HAP-1 (cell line): ENCODE measurements around the gene ZNF737.
"Not testable (repeated sequence)": the region's sequence is repeated elsewhere in the genome, so short reads cannot be mapped to it uniquely, and the experiment has no call there.

ENCODE experiments used
- DNase-seq, 2 experiments: peaks; one replicate each; pipeline ENCODE4 v3.0.0-alpha.2; 2016 to 2020; ENCODE audit warnings: low spot score in 2 of 2
- H3K27me3 ChIP-seq: fragments of 250-450 bp; sonication (Bioruptor Pico); 2 replicates; pipeline ENCODE4 v1.5.1; 2020; ENCODE audit warnings: low read depth, mild to moderate bottlenecking, moderate library complexity
- H3K36me3 ChIP-seq: fragments of 250-450 bp; sonication (Bioruptor Pico); replicated peaks from 2 replicates; pipeline ENCODE4 v1.5.1; 2020; ENCODE audit warnings: mild to moderate bottlenecking
- H3K4me1 ChIP-seq: fragments of 250-450 bp; sonication (Bioruptor Pico); 2 replicates; pipeline ENCODE4 v1.5.1; 2020; ENCODE audit warnings: mild to moderate bottlenecking
- H3K4me3 ChIP-seq: fragments of 250-450 bp; sonication (Bioruptor Pico); 2 replicates; pipeline ENCODE4 v1.5.1; 2020; ENCODE audit warnings: mild to moderate bottlenecking, moderate library complexity
- H3K9me3 ChIP-seq: fragments of 250-450 bp; sonication (Bioruptor Pico); 2 replicates; pipeline ENCODE4 v1.5.1; 2020; ENCODE audit warnings: mild to moderate bottlenecking, moderate library complexity
- in situ Hi-C: fragments of 300-500 bp; cut with MboI; formaldehyde crosslinking; loops from 3 replicates; pipeline ENCODE4 v1.14.3; 2020; ENCODE audit warnings: low sequenced_read_pairs, inconsistent platforms, mixed read lengths

Gene ZNF737

DNA sequence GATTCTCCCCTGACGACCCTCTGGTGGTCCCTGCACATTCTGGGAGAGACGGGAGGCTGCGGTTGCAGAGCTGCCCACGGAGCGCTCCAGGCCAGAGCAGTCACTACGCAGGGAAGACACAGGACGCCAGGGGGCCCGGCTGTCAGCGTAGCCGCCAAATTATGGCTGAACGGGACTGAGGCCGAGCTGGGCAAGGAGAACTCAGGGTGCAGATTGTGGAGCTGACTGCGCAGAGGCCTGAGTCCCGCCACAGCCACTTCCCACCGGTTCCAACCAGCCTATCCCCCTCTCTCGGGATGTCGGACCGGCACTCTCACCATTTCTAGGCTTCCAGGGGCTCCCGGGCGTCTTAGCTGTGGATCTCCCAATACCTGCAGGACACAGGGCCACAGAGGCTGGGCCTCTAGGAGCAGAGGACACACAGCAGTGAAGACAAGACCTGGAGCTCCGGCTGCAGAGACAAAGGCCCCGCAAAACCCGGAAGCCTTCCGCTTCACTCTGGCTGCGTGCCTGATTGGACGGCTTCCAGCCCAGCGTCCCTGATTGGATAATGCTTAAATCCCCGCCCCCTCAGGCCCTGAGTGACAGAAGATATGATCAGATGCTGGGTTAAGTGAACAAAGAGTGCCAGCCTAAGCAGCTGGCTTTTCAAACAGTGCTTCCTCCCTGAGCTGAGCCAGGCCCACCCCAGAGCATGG lies at the start of gene ZNF737:
Gene ZNF737 (minus strand): TSS at position 461 of the 698 bp plus-strand sequence. CDS start 141 bp downstream, at position 320.
- no peak for DNase-seq
- H3K36me3 ChIP-seq = no peaks in the 10 kb centered on the region
- no peaks in the 10 kb centered on the region for H3K9me3 ChIP-seq
- no peaks in the 10 kb centered on the region for H3K27me3 ChIP-seq
- in situ Hi-C loops = no loop called here
- no peaks in the 10 kb centered on the region for H3K4me1 ChIP-seq
- H3K4me3 ChIP-seq = no peak within 1 kb of the TSS

DNA sequence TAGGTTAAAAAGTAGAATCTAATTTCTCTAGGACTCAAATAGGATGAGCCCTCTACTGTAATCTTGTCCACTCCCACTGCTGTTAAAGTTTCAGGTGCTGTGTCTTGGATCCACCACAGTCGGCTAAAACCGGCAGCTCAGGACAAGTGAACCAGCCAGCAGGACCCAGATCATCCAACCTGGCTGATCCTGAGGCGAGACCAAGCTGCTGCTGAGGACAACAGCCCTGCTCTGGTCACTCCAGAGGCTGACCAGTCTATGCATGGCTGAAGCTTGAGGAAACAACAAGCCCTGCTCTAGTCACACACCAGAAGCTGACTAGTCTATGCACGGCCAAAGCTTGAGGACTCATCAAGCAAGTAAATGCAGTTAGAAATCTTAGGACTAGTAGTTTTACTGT lies 49.4 kb upstream of the ZNF737 start:
- H3K9me3 ChIP-seq, H3K36me3 ChIP-seq, DNase-seq, in situ Hi-C loops, H3K27me3 ChIP-seq, H3K4me3 ChIP-seq, H3K4me1 ChIP-seq: not testable (repeated sequence)

DNA sequence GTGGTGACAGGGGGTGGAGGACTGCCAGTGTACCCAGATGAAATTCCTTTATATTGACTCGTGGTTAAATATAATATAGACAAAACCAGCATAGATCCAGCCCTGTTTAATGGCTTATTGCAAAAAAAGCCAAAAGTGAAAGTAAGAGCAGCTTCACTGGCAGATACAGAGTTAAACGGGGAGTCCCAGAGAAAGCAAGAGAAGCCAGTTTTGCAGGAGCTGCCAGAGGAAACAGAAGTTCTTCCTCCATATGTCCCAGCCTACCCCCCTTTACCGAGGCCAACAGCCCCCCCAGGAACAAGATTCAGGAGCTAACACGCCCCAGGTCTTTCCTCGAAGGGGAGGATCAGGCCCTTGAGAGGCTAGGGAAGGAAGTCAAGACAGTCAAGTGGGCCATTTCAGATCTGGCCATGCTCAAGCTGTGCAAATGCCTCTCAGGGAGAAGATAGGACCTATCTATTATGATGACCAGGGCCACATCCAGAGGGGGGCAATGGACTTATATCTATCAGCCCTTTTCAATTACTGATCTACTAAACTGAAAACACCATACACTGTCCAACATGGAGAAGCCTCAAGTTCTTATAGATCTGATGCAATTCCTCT lies 47.2 kb upstream of the ZNF737 start:
- no peak for DNase-seq
- Histone ChIP-seq H3K27me3 (no peaks in the 10 kb centered on the region), H3K4me3 (no peak overlapping the region), H3K4me1 (no peaks in the 10 kb centered on the region), H3K9me3 (no peaks in the 10 kb centered on the region), H3K36me3 (no peaks in the 10 kb centered on the region)
- in situ Hi-C loops = no loop called here

DNA sequence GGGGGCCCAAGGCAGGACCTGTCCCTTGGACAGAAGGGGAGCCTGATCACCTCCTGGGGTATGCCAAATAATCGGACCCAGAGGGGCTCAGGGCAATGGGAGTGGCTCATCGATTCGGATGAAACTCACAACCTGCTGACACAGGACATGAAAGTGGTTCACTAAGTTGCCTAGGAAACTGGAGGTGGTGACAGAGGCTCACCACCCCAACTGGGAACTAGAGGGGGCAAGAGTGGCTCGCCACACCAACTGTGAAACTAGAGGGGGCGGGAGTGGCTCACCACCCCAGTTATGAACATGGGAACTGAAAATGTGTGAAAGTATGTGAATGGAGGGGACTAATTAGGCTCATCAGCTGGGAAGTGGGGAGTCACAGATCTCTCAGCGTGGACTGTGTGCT lies 46.3 kb upstream of the ZNF737 start:
- in situ Hi-C loops = no loop called here
- Histone ChIP-seq H3K4me1 (no peaks in the 10 kb centered on the region), H3K36me3 (no peaks in the 10 kb centered on the region), H3K27me3 (no peaks in the 10 kb centered on the region), H3K9me3 (no peaks in the 10 kb centered on the region), H3K4me3 (no peak overlapping the region)
- no peak for DNase-seq

DNA sequence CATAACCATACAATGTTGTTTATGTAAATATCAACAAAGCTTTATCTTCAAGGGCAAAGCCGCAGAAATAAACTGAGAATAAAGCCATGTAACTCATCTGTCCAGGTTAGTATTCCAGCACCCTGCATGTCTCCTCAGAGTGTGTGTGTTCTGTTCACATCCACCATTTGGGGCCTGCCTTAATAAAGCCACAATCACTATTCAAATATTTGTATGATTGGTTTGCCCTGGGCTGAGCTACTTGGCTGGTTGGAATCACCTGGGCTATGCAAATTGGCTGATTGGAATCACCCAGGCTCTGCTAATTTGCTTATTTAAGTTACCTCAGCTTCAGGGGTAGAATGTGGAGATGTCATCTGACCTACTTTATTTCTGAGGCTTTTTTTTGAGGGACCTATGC lies 42.4 kb upstream of the ZNF737 start:
- Histone ChIP-seq H3K36me3 (no peaks in the 10 kb centered on the region), H3K9me3 (no peaks in the 10 kb centered on the region), H3K4me1 (no peaks in the 10 kb centered on the region), H3K27me3 (no peaks in the 10 kb centered on the region), H3K4me3 (no peak overlapping the region)
- in situ Hi-C loops = no loop called here
- DNase-seq = no peak

DNA sequence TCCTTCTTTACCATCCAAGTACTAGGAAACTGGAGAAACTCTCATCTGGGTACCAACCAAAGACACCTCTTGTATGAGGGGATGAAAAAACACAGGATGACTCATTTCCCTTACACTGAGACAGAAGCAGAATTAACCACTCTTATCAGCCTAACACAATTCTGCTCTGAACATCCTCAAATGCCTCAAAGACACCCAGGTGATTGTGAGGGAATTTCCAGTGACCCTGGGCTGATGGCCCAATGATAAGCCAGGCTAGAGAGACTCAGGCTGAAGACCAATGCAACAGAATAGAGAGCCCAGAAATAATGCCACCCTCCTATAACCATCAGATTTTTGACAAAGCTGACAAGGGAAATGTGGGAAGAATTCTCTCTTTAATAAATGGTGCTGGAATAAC lies 7.0 kb downstream of the ZNF737 start:
- no peak overlapping the region for H3K4me3 ChIP-seq
- no peak for DNase-seq
- in situ Hi-C loops = no loop called here
- no peaks in the 10 kb centered on the region for H3K36me3 ChIP-seq
- no peaks in the 10 kb centered on the region for H3K4me1 ChIP-seq
- no peaks in the 10 kb centered on the region for H3K27me3 ChIP-seq
- no peaks in the 10 kb centered on the region for H3K9me3 ChIP-seq

DNA sequence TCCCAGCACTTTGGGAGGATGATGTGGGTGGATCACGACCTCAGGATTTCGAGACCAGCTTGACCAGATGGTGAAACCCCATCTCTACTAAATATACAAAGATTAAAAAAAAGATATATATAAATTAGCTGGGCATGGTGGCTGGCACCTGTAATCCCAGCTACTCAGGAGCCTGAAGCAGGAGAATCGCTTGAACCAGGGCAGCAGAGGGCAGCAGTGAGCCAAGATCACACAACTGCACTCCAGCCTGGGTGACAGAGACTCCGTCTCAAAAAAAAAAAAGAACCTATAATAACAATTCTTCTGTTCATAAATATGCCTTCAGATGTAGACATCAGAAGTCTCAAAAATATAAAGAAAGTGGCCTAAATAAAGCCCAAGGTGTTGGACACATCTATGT lies 7.6 kb downstream of the ZNF737 start:
- Histone ChIP-seq H3K4me1 (no peaks in the 10 kb centered on the region), H3K27me3 (no peaks in the 10 kb centered on the region), H3K9me3 (no peaks in the 10 kb centered on the region), H3K4me3 (no peak overlapping the region), H3K36me3 (no peaks in the 10 kb centered on the region)
- in situ Hi-C loops = no loop called here
- DNase-seq = peak in 1 of 2 experiments; percentile 8

DNA sequence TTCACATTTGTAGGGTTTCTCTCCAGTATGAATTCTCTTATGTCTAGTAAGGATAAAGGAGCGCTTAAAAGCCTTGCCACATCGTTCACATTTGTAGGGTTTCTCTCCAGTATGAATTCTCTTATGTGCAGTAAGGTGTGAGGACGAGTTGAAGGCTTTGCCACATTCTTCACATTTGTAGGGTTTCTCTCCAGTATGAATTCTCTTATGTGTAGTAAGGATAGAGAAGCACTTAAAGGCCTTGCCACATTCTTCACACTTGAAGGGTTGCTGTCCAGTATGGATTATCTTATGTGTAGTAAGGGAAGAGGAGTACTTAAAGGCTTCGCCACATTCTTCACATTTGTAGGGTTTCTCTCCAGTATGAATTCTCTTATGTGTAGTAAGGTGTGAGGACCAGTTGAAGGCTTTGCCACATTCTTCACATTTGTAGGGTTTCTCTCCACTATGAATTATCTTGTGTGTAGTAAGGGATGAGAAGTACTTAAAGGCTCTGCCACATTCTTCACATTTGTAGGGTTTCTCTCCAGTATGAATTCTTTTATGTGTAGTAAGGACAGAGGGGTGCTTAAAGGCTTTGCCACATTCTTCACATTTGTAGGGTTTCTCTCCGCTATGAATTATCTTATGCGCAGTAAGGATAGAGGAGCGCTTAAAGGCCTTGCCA lies 20.8 kb downstream of the ZNF737 start:
- in situ Hi-C loops, H3K36me3 ChIP-seq, H3K4me3 ChIP-seq, H3K4me1 ChIP-seq, DNase-seq, H3K27me3 ChIP-seq, H3K9me3 ChIP-seq: not testable (repeated sequence)

DNA sequence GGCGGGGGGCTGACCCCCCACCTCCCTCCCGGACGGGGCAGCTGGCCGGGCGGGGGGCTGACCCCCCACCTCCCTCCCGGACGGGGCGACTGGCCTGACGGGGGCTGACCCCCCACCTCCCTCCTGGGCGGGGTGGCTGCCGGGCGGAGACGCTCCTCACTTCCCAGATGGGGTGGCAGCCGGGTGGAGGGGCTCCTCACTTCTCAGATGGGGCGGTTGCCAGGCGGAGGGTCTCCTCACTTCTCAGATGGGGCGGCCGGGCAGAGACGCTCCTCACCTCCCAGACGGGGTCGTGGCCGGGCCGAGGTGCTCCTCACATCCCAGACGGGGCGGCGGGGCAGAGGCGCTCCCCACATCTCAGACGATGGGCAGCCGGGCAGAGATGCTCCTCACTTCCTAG lies 35.3 kb downstream of the ZNF737 start:
- H3K4me3 ChIP-seq, in situ Hi-C loops, H3K36me3 ChIP-seq, H3K27me3 ChIP-seq, H3K9me3 ChIP-seq, H3K4me1 ChIP-seq, DNase-seq: not testable (repeated sequence)

DNA sequence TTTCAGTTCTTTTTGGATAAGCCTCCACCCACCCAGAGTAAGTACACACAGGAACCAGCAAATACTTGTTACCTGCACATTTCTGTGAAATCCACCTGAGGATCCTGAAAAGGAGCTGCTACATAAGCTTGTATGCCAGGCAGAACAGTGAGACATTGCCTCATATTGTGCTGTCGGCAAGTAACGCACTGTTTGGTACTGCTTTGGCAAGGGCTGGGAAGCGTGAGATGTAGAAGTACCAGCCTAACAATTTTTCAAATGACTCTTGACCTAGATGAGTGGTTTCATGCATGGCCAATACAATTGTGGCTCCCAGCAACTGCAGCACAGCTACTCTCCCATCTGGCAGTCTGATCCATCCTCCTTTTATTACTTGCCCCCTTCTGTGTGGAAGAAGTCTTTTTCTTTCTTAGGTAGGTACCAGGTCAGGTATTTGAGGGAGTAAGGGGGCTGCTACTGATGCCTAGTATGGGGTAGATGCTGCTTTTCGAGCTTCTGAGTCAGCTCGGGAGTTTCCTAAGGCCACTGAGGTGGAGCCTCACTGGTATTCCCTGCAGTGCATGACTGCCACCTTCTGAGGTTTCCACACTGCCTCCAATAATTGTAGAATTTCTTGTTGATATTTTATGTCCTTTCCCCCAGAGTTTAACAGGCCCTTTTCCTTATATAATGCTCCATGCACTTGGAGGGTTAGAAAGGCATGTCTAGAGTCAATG lies 52.2 kb downstream of the ZNF737 start:
- Histone ChIP-seq H3K27me3 (no peaks in the 10 kb centered on the region), H3K9me3 (no peaks in the 10 kb centered on the region), H3K36me3 (no peaks in the 10 kb centered on the region), H3K4me3 (no peak overlapping the region), H3K4me1 (no peaks in the 10 kb centered on the region)
- no peak for DNase-seq
- in situ Hi-C loops = no loop called here

DNA sequence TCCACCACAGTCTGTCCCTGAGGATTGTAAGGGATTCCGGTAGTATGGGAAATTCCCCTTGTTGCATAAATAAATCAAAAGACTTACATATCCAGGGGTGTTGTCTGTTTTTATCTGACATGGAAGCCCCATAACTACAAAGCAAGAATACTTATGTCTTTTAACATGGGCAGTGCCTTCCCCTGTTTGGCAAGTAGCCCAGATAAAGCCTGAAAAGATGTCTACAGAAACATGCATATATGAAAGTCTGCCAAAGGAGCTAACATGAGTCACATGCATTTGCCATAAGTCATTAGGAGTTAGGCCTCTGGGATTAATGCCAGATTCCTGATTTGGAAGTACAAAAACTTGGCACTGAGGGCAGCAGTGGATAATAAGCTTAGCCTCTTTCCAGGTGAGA lies 62.1 kb downstream of the ZNF737 start:
- Histone ChIP-seq H3K27me3 (no peaks in the 10 kb centered on the region), H3K4me3 (no peak overlapping the region), H3K9me3 (no peaks in the 10 kb centered on the region), H3K36me3 (no peaks in the 10 kb centered on the region), H3K4me1 (no peaks in the 10 kb centered on the region)
- in situ Hi-C loops = no loop called here
- DNase-seq = no peak
